ENCODE data around the gene IL1RL1. TPM values are rescaled to one million over a fixed set of nuclear protein-coding genes. Genes with fewer than 3 reads are reported as not detected.

The IL1RL1 gene
- total RNA-seq, 2 experiments from 2014 or later = not detected

DNA sequence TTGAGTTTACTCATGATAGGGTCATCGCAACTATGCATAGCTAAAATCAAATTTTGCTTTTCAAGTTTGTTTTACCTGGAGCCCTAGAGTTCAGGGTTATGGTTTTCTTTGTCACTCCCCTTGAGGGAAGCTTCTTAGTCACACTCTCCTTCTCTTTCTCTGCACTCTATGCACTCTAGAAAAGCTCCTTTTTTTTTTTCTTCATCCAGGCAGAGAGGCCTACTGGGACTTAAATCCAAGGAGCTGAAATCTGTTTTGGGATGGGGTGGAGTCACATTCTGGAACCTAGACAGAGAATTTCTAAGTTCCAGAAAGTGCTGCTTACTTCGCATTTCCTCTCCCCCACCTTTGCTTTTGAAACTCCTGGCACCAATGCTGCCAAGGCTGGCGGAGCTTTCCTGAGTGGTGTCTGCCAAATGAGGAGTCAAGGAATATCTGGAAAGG is 25.2 kb downstream of the IL1RL1 start:
- Histone ChIP-seq H3K36me3 (ENCODE audit: insufficient read depth, low read length) (no peaks in the 10 kb centered on the region), H3K27me3 (ENCODE audit: control insufficient read depth in 1 of 2, insufficient read depth in 2 of 2, low read length in 2 of 2) (no peaks in the 10 kb centered on the region), H3K27ac (ENCODE audit: low read depth in 1 of 2, low read length in 2 of 2) (no peak overlapping the region), H3K4me1 (ENCODE audit: insufficient read depth, low read length) (no peaks in the 10 kb centered on the region), H3K4me3 (ENCODE audit: low read length) (no peak overlapping the region), H3K9me3 (ENCODE audit: control insufficient read depth in 1 of 2, insufficient read depth in 1 of 2, low read length in 2 of 2) (no peaks in the 10 kb centered on the region)
- TF ChIP-seq, protein P1, sequence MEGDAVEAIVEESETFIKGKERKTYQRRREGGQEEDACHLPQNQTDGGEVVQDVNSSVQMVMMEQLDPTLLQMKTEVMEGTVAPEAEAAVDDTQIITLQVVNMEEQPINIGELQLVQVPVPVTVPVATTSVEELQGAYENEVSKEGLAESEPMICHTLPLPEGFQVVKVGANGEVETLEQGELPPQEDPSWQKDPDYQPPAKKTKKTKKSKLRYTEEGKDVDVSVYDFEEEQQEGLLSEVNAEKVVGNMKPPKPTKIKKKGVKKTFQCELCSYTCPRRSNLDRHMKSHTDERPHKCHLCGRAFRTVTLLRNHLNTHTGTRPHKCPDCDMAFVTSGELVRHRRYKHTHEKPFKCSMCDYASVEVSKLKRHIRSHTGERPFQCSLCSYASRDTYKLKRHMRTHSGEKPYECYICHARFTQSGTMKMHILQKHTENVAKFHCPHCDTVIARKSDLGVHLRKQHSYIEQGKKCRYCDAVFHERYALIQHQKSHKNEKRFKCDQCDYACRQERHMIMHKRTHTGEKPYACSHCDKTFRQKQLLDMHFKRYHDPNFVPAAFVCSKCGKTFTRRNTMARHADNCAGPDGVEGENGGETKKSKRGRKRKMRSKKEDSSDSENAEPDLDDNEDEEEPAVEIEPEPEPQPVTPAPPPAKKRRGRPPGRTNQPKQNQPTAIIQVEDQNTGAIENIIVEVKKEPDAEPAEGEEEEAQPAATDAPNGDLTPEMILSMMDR (IDR thresholded peaks at IDR 0.05) = no peak
- Mint-ChIP-seq H3K27me3 (no peaks in the 10 kb centered on the region), H3K9me3 (no peaks in the 10 kb centered on the region), H3K4me1 (ENCODE audit: low read depth) (no peaks in the 10 kb centered on the region), H3K27ac (no peak overlapping the region), H3K4me3 (no peak overlapping the region), H3K36me3 (ENCODE audit: low read depth) (no peaks in the 10 kb centered on the region)
- DNase-seq = no peak
- ATAC-seq (ENCODE audit: poor library complexity) = no peak
- POLR2A ChIA-PET = no interaction called here
- intact Hi-C loops (cut with DNase I, micrococcal nuclease) = no loop called here
- CTCF ChIA-PET = interaction anchor here (1.5 kb wide), 1 partner anchor 13 kb away, joined by 4 read pairs; no protein-coding TSS in a partner anchor

DNA sequence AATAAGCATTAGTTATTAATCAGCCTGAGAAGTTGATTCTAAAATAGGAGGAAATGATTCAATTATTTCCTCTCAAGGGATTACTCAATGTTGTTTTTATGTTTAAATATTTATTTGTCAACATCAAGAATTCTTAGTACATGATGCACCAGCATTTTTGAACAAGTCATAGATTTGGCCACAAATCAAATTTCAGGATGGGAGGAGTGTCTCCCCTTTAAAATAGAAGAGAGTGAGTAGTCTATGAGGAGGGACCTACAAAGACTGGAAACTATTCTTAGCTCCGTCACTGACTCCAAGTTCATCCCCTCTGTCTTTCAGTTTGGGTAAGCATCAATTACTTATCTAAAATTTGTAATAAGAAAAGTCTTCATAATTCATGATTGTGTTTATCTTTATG is 25.6 kb downstream of the IL1RL1 start:
- intact Hi-C loops (cut with DNase I, micrococcal nuclease) = no loop called here
- no peak overlapping the region for H3K27ac ChIP-seq (ENCODE audit: low read depth in 1 of 2, low read length in 2 of 2)
- H3K4me1 Mint-ChIP-seq (ENCODE audit: low read depth) = no peaks in the 10 kb centered on the region
- no peaks in the 10 kb centered on the region for H3K4me1 ChIP-seq (ENCODE audit: insufficient read depth, low read length)
- ChIA-PET POLR2A (interaction anchor here (0.8 to 1.4 kb wide), 2 partner anchors 19 to 83 kb away, joined by 3 to 8 read pairs; partner anchors contain the start of gene IL18R1), CTCF (no interaction called here)
- H3K4me3 ChIP-seq (ENCODE audit: low read length) = no peak overlapping the region
- DNase-seq (no peak), ATAC-seq (ENCODE audit: poor library complexity) (no peak)
- TF ChIP-seq, protein P1 (IDR thresholded peaks at IDR 0.05) = no peak
- no peak overlapping the region for H3K4me3 Mint-ChIP-seq
- H3K27me3 ChIP-seq (ENCODE audit: control insufficient read depth in 1 of 2, insufficient read depth in 2 of 2, low read length in 2 of 2) = no peaks in the 10 kb centered on the region
- no peaks in the 10 kb centered on the region for H3K36me3 ChIP-seq (ENCODE audit: insufficient read depth, low read length)
- H3K36me3 Mint-ChIP-seq (ENCODE audit: low read depth) = no peaks in the 10 kb centered on the region
- H3K9me3 ChIP-seq (ENCODE audit: control insufficient read depth in 1 of 2, insufficient read depth in 1 of 2, low read length in 2 of 2) = no peaks in the 10 kb centered on the region
- H3K27me3 Mint-ChIP-seq = no peaks in the 10 kb centered on the region
- no peaks in the 10 kb centered on the region for H3K9me3 Mint-ChIP-seq
- no peak overlapping the region for H3K27ac Mint-ChIP-seq

DNA sequence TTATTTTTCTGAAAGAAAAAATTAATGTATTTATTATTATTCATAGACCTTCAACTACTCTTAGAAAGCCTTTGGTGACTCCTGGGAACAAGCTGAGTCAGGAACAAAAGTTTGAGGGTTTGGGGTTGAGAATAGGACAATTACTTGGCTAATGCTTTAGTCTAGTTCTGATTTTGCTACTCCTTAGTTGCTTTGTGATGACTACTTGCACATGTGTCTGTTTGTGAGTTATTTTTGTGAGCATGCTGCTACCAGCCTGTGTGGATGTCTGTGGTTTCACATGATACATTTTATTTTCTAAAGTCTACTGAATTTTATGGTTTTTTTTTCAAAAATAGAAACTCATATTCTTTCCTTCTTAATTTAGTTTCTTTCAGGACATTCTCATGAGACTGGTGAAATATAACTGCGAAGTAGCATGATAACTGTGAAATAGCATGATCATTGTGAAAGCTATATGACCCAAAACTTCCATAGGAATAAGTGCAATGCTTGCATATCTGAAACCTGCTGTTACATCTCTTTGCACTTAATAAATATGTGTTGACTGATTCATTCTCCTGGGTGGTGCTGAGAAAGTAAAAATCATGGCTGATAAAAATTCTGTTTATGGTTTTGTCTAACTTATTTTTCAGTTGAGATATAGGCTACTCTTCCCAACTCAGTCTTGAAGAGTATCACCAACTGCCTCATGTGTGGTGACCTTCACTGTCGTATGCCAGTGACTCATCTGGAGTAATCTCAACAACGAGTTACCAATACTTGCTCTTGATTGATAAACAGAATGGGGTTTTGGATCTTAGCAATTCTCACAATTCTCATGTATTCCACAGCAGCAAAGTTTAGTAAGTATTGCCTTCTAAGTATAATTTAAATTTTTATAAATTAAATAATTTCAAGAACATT is 26.4 kb downstream of the IL1RL1 start:
- POLR2A ChIA-PET = interaction anchor here (0.8 to 1.4 kb wide), 2 partner anchors 18 to 83 kb away, joined by 3 to 8 read pairs; partner anchors contain the start of gene IL18R1
- Mint-ChIP-seq H3K4me3 (no peak overlapping the region), H3K27me3 (no peaks in the 10 kb centered on the region), H3K36me3 (ENCODE audit: low read depth) (no peaks in the 10 kb centered on the region), H3K9me3 (no peaks in the 10 kb centered on the region), H3K27ac (no peak overlapping the region), H3K4me1 (ENCODE audit: low read depth) (no peaks in the 10 kb centered on the region)
- no peak for ATAC-seq (ENCODE audit: poor library complexity)
- TF ChIP-seq, protein P1 (IDR thresholded peaks at IDR 0.05) = no peak
- DNase-seq = no peak
- Histone ChIP-seq H3K4me3 (ENCODE audit: low read length) (no peak overlapping the region), H3K9me3 (ENCODE audit: control insufficient read depth in 1 of 2, insufficient read depth in 1 of 2, low read length in 2 of 2) (no peaks in the 10 kb centered on the region), H3K4me1 (ENCODE audit: insufficient read depth, low read length) (no peaks in the 10 kb centered on the region), H3K27ac (ENCODE audit: low read depth in 1 of 2, low read length in 2 of 2) (no peak overlapping the region), H3K36me3 (ENCODE audit: insufficient read depth, low read length) (no peaks in the 10 kb centered on the region), H3K27me3 (ENCODE audit: control insufficient read depth in 1 of 2, insufficient read depth in 2 of 2, low read length in 2 of 2) (no peaks in the 10 kb centered on the region)
- intact Hi-C loops (cut with DNase I, micrococcal nuclease) = no loop called here
- CTCF ChIA-PET = no interaction called here

All from CD4-positive, alpha-beta T cell (primary cell).